SH-SY5Y (cell line): ENCODE measurements around the gene LY6G5C.

Experiments used
- GATA2 ChIP-seq: IDR thresholded peaks from 2 replicates; pipeline ENCODE4 v1.6.1; 2011; ENCODE audit warnings: mild to moderate bottlenecking, low read depth, low read length
- GATA3 ChIP-seq: IDR thresholded peaks from 2 replicates; pipeline ENCODE4 v1.6.1; 2011; ENCODE audit warnings: low read depth, mild to moderate bottlenecking, low read length, moderate library complexity

DNA sequence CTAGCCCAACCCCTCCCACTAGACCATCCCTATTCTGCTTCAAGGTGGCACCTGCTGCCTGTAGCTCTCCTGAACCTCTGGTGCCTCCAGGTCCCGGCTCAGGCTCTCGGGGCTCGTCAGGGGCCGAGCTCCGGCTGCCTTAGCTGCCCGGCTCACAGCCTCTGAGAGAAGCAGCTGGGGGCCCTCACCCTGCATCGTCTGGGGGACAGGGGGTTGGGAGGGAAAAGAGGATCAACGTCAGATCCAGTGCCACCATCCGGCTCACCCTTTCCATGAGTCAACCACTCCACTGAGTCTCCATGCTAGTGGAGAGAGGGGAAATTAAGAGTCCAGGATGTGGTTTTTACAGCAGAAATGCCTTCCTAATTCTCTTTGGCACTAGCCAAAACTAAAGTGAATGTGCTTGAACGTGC, 41.4 kb downstream of the LY6G5C start:
- TF ChIP-seq GATA2 (no peak), GATA3 (no peak)
